NB4 (cell line): ENCODE data around the gene HDAC9.

ENCODE experiments used
- DNase-seq: peaks from one replicate; pipeline ENCODE4 v3.0.0; 2010; ENCODE audit warnings: low read depth
- H3K4me3 ChIP-seq: one replicate; pipeline ENCODE4 v1.5.1; 2011; ENCODE audit warnings: mild to moderate bottlenecking, low read depth, low read length, moderate library complexity
- CTCF ChIP-seq: IDR thresholded peaks from one replicate; pipeline ENCODE4 v1.5.1; 2012; ENCODE audit warnings: low read depth, low read length
- MAX ChIP-seq: IDR thresholded peaks from 2 replicates; pipeline ENCODE4 v1.6.1; 2011; ENCODE audit warnings: low read depth, low read length
- MYC ChIP-seq: IDR thresholded peaks from 2 replicates; pipeline ENCODE4 v1.6.1; 2011; ENCODE audit warnings: low read depth, low read length
- POLR2A ChIP-seq: IDR thresholded peaks from 2 replicates; pipeline ENCODE4 v1.6.1; 2011; ENCODE audit warnings: mild to moderate bottlenecking; ENCODE audit not compliant: insufficient read length; ENCODE audit errors: extremely low read depth

Gene HDAC9

GRCh38 chr7:18570441-18570840 lies 74.9 kb downstream of the HDAC9 start:
- H3K4me3 ChIP-seq: no peak overlapping the region
- no peak for DNase-seq
- TF ChIP-seq CTCF: no peak
- no peak for TF ChIP-seq MYC
- TF ChIP-seq MAX: no peak
- no peak for TF ChIP-seq POLR2A

GRCh38 chr7:18570890-18571478 lies 75.4 kb downstream of the HDAC9 start:
- DNase-seq: peak; percentile 46
- peak; percentile 14 for TF ChIP-seq CTCF
- TF ChIP-seq MAX: no peak
- H3K4me3 ChIP-seq: no peak overlapping the region

GRCh38 chr7:18572154-18572553 lies 76.6 kb downstream of the HDAC9 start:
- TF ChIP-seq POLR2A (no peak), CTCF (no peak), MAX (no peak)
- H3K4me3 ChIP-seq: no peak overlapping the region
- DNase-seq: no peak

GRCh38 chr7:18572885-18573284 lies 77.3 kb downstream of the HDAC9 start:
- TF ChIP-seq POLR2A (no peak), MYC (no peak)
- no peak for DNase-seq
- H3K4me3 ChIP-seq: no peak overlapping the region

GRCh38 chr7:18573410-18574234 lies 78.1 kb downstream of the HDAC9 start:
- TF ChIP-seq MYC (no peak), POLR2A (no peak), CTCF (no peak), MAX (no peak)
- no peak overlapping the region for H3K4me3 ChIP-seq
- no peak for DNase-seq

- H3K4me3 ChIP-seq: no peak overlapping the region
- TF ChIP-seq MYC (no peak), MAX (no peak), POLR2A (no peak), CTCF (no peak)
- no peak for DNase-seq
These were observed 78.6 kb downstream of the HDAC9 start for GRCh38 chr7:18574235-18574540.
